SK-N-MC (cell line): Measurements from ENCODE around the gene PSG1.
"Not testable (repeated sequence)": the region's sequence is repeated elsewhere in the genome, so short reads cannot be mapped to it uniquely, and the experiment has no call there.

Experiments used
- EZH2 ChIP-seq: fragments of 200-600 bp; sonication (generic); IDR thresholded peaks from one replicate; pipeline ENCODE4 v1.6.1; 2017; ENCODE audit warnings: antibody characterized with exemption
- POLR2AphosphoS5 ChIP-seq: IDR thresholded peaks from 2 replicates; pipeline ENCODE4 v1.6.1; 2012; ENCODE audit warnings: mild to moderate bottlenecking, low read depth, low read length, borderline replicate concordance

DNA sequence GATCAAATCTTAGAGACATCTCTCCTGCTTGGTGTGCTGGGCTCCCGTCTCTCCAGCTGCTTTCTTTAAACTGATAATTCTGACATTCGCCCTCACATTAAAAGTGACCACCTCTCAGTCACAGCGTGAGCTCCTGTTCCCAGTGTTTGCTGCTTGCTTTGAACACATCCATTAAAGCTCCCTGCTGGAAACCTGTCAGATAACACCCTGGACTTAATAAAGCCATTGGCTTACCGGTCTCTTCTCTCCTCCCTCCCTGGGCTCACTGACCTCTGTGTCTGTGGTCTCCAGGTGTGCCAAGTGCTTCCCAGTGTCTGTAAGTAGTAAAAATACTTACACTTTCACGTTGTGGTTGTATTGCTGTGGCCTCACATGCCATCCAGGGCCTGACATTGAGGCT, 2.5 kb upstream of the PSG1 start:
- not testable (repeated sequence) for TF ChIP-seq POLR2AphosphoS5, EZH2
